RWPE1 (cell line): Measurements from ENCODE around the gene USP20.

Source experiments
- CTCF ChIA-PET: fragments of 350-600 bp; sonication (Branson Sonifier 250); formaldehyde crosslinking; extraction: SDS; loops from one replicate; lab custom pipeline; 2021; lab: Yijun Ruan, JAX
- POLR2A ChIA-PET: fragments of 400-600 bp; formaldehyde crosslinking; extraction: SDS; loops from one replicate; lab custom pipeline; 2020; ENCODE audit warnings: antibody characterized with exemption; ENCODE audit not compliant: low non-redundant PET; lab: Yijun Ruan, JAX
- DNase-seq: peaks from one replicate; pipeline ENCODE4 v3.0.0; 2012; ENCODE audit warnings: low spot score
- H3K27ac ChIP-seq: fragments of 450-650 bp; 2 replicates; pipeline ENCODE4 v1.5.1; 2017
- TF ChIP-seq, protein P1 (sequence below): fragments of 450-650 bp; conservative IDR thresholded peaks from 2 replicates; pipeline ENCODE4 v1.5.1; 2017; ENCODE audit warnings: low read depth, mild to moderate bottlenecking

Gene USP20

DNA sequence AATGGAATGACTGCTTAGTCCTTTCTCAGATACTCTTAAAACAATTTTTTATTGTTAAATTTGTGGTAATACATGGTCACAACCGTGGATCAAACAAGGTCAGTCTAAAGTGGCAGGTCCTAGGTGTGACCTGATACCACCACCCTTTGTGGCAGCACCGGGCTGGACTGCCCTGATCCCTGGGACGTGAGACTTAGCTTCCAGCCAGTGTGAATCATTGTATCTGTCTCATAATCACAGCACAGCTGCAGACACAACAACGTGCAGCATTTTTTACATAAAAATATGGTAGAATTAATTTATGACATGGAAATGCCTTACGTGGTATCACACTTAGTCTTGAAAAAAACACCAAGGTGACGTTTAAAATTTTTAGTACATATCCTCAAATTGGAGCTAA is 24.5 kb upstream of the USP20 start:
- TF ChIP-seq, protein P1, sequence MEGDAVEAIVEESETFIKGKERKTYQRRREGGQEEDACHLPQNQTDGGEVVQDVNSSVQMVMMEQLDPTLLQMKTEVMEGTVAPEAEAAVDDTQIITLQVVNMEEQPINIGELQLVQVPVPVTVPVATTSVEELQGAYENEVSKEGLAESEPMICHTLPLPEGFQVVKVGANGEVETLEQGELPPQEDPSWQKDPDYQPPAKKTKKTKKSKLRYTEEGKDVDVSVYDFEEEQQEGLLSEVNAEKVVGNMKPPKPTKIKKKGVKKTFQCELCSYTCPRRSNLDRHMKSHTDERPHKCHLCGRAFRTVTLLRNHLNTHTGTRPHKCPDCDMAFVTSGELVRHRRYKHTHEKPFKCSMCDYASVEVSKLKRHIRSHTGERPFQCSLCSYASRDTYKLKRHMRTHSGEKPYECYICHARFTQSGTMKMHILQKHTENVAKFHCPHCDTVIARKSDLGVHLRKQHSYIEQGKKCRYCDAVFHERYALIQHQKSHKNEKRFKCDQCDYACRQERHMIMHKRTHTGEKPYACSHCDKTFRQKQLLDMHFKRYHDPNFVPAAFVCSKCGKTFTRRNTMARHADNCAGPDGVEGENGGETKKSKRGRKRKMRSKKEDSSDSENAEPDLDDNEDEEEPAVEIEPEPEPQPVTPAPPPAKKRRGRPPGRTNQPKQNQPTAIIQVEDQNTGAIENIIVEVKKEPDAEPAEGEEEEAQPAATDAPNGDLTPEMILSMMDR = no peak

DNA sequence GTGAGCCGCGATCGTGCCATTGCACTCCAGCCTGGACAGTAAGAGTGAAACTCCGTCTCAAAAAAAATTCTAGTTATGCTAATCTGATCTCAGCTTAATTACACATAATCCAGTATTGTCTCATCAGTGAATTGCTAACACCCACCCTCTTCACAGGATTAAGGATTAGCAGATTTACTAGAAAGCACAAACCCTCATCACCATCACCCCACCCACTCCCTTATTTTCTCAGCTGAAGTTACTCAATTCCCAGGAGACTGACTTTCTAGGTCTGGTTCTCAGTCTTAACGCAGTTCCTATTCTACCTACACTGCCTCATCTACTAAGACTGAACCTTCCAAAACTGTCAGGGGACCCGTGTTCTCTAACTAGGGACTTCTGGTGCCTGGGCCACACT is 23.3 kb upstream of the USP20 start:
- DNase-seq = no peak
- TF ChIP-seq, protein P1 = no peak
- POLR2A ChIA-PET = no interaction called here
- H3K27ac ChIP-seq = no peak overlapping the region
- CTCF ChIA-PET = interaction anchor here (1.3 kb wide), 1 partner anchor 85 kb away, joined by 5 read pairs; no protein-coding TSS in a partner anchor

More for the DNA sequence above, 24.5 kb upstream of the USP20 start:
- ChIA-PET CTCF (no interaction called here), POLR2A (no interaction called here)
- DNase-seq = no peak
- no peak overlapping the region for H3K27ac ChIP-seq

GRCh38 chr9:129812385-129812784 is 22.9 kb upstream of the USP20 start:
- TF ChIP-seq, protein P1 = no peak
- POLR2A ChIA-PET = no interaction called here
- no peak for DNase-seq
- 0 out of 2 replicates have a peak overlapping the region, but pooled peaks have one; percentile 5 for H3K27ac ChIP-seq
- CTCF ChIA-PET = interaction anchor here (0.8 to 1.3 kb wide), 2 partner anchors 75 to 86 kb away, joined by 3 to 5 read pairs; no protein-coding TSS in a partner anchor

DNA sequence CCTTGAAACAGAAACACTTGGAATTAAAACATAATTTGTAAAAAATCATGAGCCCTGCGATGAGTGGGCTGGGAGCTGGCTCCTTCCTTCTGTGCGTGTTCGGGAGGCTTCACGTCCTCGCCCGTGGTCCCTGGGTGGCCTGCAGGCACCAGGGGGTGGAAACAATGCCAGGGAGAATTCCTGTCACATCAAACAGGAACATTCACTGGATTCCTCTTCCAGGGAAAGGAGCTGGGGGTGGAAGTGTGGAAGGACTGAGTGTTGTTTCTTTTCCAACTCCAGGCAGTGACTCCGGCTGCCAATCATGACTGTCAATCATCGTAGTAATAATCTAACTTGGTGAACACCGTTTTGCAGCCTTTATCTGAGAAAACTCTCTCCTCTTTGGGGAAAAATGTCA is 21.6 kb upstream of the USP20 start:
- POLR2A ChIA-PET = interaction anchor here (0.8 kb wide), 1 partner anchor 184 kb away, joined by 3 read pairs; no protein-coding TSS in a partner anchor
- no peak for DNase-seq
- peak overlapping the region; percentile 12; the same call in 1 of the 2 replicates for H3K27ac ChIP-seq
- TF ChIP-seq, protein P1 = no peak
- CTCF ChIA-PET = interaction anchor here (0.6 to 0.7 kb wide), 4 partner anchors 70 to 876 kb away, joined by 3 read pairs; no protein-coding TSS in a partner anchor

- H3K27ac ChIP-seq = peak overlapping the region; percentile 22
- ChIA-PET CTCF (interaction anchor here (0.6 to 0.7 kb wide), 4 partner anchors 28 to 875 kb away, joined by 3 to 4 read pairs (median 3); no protein-coding TSS in a partner anchor), POLR2A (no interaction called here)
- no peak for DNase-seq
- TF ChIP-seq, protein P1 = no peak
Measured at GRCh38 chr9:129814432-129815223, 20.6 kb upstream of the USP20 start.

DNA sequence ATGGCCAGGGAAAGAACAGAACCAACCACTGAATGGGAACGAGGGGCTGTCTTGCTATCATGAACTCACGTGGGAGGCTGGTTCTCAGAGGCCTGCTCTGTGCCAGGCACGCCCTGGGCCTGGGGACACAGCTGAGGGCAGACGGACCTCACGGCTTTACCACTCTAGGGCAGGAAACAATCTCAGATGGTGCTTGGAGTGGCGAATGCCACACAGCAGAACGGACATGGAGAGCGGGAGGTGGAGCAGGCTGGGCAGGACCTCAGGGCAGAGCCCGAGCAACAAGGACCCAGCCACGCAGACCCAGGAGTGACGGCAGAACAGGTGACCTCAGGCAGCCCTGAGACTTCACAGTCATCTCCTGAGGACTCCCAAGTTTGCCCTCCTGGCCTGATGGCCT is 20.0 kb upstream of the USP20 start:
- no peak for DNase-seq
- peak overlapping the region; percentile 22 for H3K27ac ChIP-seq
- ChIA-PET POLR2A (no interaction called here), CTCF (interaction anchor here (0.7 kb wide), 1 partner anchor 173 kb away, joined by 3 read pairs; no protein-coding TSS in a partner anchor)
- TF ChIP-seq, protein P1 = no peak
